Inflammatory macrophage treated with lipopolysaccharide for 4 hours (primary cell): Measurements from ENCODE around the gene ITGB1.
"Not testable (repeated sequence)": the region's sequence is repeated elsewhere in the genome, so short reads cannot be mapped to it uniquely, and the experiment has no call there.

Experiments used
- DNase-seq: peaks from one replicate; pipeline ENCODE4 v3.0.0-alpha.2; 2020

ITGB1 gene

DNA sequence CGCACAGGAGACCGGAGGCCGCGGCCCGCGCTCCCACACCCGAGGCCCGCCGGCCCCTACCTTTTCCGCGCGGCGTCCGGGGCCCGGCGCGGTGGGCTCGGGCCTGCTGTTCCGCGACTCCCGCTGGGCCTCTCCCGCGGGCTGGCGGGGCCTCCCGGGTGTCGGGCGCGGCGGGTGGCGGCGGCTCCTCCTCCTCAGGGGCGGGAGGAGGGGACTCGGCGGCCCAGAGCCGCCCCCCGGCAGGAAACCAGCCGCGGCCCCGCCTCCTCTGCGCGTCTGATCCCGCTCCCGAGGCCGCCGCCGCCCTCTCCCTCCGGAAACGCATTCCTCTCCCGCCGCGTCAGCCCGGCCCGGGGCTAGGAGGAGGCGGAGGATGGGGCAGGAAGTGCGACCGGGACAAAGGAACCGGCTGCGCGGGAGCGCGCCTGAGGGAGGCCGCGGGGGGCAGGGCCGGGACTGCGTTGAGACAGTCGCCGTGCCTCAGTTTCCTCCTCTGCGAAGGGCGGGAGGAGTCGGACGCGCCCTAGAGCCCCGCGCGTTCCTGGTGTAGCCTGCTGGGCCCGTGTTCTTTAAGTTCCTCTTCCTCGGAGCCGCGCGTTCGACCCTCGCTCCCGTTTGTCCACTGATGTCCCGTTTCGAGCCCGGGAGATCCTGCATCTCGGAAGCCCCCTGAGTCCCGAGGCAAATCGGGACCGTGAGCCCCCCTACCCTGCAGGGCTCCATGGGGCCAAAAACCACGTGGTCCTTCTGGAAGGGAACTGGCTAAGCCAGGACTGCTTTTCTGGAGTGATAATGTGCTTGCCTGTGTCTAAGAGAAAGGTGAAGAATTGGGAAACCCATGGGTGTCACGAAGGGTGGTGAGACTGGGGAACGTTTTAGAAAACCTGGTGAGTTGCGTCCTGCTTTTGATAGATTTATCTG, at the start of gene ITGB1:
ITGB1 (minus strand) TSS at position 146 of the 921 bp plus-strand sequence. CDS start 22,672 bp downstream, outside the sequence.
- DNase-seq = peak; percentile 94

GRCh38 chr10:33006342-33006887, 48.4 kb upstream of the ITGB1 start:
- DNase-seq = no peak

DNA sequence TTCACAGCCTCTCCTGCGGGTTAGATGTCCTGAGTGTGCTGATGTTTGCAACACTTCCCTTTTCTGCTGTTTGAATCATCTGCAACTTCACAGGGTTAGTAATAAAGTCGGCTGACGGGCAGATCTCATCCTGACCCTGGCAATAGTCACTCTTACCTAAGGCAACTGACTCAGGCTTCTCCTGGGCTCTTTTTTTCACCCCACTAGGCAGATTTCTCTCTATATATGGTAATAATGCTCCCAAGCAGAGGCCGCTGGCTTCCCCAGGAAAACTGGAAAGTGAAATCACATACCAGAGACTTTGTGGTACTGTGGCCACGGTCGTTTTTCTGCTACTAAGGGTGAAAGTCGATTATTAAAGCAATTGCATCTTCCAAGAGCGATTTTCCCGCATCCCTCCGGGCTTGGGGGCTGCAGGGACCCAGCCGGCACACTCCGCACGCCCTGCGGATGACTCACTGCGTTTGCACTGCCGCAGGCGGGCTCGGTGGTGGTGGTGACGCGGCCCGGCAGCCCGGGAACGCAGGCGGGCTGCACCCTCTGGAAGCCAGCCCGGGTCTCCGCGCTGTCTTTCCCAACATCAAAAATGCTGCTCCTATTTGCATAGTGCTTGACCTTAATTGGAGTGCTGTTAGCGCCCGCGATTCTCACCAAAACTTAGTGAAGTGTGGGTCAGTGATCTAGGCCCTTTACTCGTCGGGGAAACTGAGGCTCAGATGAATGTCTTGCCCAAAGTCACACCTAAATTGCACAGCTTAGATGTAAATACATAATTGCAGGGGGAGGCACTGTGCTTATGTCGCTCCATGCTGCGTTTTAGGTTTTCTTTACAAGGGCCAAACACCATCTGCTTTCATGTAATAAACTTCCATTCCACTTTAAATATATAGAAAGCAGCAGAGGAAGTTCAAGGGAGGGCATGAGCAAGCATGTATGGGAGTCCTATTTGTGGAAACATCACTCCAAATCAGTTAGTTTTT, 47.6 kb upstream of the ITGB1 start:
- peak; percentile 97 for DNase-seq

DNA sequence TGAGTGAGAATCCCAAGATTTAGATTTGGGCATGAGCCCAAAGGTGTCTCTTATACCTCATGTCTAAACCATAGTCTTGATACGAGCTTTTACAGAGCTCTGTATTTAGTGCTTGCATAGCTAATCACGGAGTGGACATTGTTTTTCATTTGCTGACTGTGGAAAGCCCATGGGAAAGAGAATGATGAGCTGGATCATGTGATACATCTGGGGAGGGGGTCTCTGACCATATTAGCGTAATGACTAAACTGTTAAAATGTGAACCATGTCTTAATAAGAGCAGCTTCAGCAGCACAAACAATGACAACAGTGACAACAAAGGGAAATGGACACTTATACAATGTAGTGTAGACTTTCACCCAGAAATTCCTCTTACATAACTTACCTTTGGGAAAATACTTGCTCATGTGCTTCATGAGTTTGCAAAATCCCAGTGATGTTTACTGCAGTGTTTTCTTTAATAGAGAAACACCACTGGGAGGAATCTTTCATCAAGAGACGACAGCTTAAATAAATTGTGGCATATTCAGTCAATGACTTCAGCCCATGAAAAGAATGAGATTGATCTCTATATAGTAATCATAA, 44.0 kb upstream of the ITGB1 start:
- DNase-seq = peak; percentile 31

DNA sequence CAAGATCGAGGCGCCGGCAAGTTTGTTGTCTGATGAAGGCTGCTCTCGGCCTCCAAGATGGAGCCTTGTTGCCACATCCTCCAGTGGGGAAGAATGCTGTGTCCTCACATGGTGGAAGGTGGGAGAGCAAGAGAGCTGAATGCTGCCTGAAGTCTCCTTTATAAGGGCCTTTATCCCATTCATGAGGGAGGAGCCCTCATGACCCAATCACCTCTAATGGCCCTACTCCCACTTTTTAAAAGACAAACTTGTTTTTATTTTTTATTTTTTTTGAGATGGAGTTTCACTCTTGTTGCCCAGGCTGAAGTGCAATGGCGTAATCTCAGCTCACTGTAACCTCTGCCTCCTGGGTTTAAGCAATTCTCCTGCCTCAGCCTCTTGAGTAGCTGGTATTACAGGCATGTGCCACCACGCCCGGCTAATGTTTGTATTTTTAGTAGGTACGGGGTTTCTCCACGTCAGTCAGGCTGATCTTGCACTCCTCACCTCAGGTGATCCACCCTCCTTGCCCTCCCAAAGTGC, 40.1 kb upstream of the ITGB1 start:
- not testable (repeated sequence) for DNase-seq

DNA sequence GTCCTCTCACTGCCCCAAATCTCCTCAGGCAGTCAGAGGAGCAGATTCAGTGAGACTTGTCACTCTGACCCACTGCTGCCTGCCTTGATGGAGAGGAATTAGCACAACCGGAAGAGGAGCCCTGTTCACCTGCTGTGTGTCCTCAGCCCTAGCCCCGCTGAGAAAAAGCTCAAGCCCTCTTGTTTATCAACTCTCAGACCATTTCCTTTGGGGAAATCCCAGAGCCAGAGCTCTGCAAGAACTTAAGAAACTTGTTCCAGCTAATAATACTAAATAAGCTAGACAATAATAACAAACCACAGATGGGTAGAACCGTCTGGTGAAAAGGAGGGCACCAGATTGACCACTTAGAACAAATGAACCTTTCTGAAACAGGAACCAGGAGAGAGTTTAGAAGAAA, 37.7 kb upstream of the ITGB1 start:
- DNase-seq = no peak

DNA sequence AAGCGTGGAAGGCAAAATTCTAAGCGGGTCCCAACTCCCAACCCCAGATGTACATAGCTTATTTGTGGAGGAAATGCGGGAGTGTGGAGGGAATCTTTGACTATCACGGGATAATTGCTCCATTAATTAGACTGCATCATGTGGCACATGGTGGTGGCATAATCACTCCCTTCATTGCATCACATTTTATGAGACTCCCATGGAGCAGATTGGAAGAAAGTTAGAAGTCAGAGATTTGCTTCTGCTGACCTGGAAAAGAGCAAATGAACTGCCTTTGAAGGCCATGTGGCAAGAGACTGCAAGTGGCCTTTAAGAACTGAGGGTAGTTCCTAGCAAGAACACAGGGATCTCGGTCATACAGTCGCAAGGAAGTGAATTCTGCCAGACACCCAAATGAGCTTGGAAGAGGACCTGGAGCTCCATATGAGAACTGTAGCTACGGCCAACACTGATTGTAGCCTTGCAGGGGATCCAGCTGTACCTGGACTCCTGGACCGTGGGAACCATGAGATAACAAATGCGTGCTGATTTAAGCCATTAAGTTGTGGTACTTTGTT, 37.1 kb upstream of the ITGB1 start:
- DNase-seq = no peak

DNA sequence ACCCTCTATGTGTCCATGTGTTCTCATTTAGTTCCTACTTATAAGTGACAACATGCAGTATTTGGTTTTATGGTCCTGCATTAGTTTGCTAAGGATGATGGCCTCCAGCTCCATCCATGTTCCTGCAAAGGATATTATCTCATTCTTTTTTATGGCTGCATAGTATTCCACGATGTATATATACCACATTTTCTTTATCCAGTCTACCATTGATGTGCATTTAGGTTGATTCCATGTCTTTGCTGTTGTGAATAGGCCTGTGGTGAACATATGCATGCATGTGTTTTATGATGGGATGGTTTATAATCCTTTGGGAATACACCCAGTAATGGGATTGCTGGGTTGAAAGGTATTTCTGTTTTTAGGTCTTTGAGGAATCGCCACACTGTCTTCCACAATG, 36.6 kb upstream of the ITGB1 start:
- not testable (repeated sequence) for DNase-seq

GRCh38 chr10:32992310-32992709, 34.3 kb upstream of the ITGB1 start:
- not testable (repeated sequence) for DNase-seq

DNA sequence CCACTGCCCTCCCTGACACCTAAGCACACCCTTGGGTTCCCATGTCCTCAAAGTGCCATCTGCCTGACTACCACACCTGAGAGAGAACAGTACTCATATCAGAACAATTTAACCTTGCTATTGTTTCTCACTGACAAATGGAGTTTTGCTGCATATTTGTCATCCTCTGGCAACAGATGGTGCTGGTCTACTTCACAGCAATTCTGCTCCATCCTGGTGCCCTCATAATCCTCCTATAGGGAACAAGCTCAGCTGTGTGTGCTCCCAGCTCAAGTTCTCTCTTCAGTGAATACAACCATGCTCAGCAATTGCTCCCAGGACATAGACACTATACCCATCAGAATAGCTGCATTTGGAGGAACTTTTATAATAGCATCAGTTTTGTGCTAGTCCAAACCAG, 32.8 kb upstream of the ITGB1 start:
- DNase-seq = no peak

DNA sequence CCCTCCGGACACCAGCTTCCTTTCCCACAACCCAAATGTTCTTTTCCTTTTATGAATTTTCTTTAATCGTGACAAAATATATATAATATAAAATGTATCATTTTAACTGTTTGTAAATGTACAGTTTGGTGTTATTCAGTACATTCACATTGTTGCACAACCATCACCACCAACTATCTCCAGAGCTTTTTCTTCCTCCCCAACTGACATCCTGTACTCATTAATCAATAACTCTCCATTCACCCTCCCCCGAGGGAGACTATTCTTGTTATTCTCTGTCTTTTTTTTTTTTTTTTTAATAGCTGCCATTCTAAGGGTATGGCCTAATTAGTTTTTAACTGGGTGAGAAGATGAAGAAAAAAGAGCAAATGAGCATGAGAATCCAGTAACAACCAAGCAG, 30.6 kb upstream of the ITGB1 start:
- no peak for DNase-seq

GRCh38 chr10:32987172-32987571, 29.1 kb upstream of the ITGB1 start:
- no peak for DNase-seq

DNA sequence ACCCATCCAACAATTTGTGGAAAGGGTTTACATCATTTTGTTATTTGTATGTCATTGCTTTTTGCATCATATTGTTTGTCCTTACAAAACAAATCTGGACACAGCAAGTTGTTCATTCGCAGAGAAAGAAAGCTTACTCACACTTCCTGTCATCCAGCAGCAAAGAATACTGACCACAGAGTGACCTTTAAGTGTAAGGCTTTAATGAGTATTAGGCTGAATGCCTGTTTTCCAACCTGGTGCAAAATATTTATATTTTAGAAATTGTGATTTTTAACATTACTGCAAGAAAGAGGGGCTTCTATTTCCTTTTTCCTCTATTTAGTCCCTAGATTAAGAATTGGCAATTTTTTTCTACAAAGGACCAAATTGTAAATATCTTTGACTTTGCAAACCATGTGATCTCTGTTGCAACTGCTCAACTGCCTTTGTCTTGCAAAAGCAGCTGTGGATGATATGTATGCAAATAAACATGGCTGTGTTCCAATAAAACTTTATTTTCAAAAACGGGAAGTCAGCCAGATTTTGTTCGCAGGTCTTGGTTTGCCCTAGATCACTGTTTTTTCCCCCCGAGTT, 27.8 kb upstream of the ITGB1 start:
- peak; percentile 96 for DNase-seq

- no peak for DNase-seq
Observed at GRCh38 chr10:32985341-32985764, 27.3 kb upstream of the ITGB1 start.

- peak; percentile 42 for DNase-seq
Observed at GRCh38 chr10:32984003-32984600, 26.1 kb upstream of the ITGB1 start.

DNA sequence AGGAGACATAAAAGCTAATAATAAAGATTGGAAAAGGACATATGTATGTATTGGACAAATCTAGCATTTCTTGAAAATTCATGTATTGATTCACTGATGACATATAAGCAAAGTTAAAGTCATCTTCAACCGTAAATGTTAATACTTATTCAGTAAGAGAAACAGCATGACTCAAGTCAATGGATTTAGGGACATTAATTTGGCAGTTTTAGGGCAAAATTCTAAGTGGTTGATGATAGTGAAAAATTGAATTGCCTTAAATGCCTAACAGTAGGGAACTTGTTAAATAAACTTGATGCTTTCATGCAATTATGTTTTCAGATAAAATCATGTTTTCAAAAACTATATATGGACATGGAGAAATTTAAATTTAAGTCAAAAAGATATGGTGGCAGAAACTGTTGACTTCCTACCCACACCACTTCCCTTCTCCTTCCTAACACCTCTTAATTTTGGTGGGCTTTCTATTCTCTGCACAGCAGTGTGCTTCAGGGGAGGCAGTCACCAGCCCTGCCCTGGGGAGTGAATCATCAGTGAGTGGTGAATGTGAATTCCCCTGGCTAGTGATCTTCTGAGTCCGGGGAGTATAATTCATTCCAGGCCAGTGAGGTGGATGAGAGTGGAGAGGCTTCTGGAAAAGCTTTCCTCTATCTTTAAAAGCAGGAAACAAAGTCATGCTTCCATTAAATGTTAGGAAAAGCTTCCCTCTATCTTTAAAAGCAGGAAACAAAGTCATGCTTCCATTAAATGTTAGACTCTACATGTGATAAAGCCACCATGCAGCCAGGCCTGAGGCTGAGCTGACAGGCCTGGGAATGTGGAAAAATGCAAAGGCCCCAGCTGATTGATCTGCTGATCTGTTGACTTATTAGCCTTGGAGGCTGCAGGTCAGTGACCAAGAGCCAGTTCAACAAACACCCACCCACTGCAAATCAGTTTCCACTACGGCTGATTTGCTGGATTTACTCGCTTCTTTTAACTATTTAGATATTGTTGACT, 25.2 kb upstream of the ITGB1 start:
- DNase-seq = peak; percentile 73

DNA sequence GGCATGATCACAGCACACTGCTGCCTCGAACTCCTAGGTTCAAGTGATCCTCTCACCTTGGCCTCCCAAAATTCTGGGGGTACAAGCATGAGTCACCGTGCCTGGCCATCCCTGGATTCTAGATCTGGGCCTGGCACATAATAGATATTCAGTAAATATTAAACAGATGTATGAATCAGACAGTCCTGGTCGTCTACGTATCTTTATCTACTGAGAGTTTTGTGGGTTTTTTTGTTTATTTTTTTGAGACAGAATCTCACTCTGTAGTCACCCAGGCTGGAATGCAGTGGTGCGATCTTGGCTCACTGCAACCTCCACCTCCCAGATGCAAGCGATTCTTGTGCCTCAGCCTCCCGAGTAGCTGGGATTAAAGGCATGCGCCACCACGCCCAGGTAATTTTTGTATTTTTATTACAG, 24.3 kb upstream of the ITGB1 start:
- DNase-seq = no peak

- no peak for DNase-seq
Observed at GRCh38 chr10:32981760-32982159, 23.7 kb upstream of the ITGB1 start.

DNA sequence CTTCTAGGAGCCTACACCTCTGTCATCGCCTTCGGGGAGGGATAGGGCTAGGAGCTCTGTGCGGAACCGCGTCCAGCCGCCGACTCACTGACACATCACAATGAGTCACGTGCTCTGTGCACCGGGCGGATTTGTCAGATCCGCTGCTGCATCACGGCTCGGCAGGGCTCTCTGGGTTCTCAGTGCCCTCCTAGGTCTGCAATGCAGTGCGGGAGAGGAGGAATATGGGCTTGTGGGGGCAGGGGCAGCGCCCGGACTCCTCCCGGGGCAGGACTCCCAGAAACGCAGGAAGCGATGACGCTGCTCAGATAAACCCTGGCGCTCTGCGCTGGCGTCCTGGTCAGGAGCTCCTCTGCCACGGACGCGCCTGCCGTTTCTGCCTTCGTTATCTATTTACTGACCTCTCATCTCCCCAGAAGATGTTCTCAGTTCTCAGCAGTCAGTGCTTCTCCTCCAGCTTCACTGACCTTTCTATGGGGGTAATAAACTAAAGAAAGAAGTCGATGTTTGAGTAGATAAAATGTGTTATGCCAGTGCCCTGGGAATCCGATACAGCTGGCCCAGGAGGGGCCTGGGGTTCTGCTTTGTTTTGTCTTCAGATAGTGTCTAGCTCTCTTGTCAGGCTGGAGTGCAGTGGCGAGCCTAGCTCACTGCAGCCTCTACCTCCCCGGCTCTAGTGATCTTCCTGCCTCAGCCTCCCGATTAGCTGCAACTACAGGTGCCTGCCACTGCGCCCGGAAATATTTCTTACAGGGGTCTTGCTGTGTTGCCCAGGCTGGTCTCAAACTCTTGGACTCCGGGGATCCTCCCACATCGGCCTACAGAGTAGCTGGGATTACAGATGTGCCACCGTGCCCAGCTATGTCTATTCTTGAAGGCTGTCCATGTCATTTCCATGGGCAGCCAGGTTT, 22.8 kb upstream of the ITGB1 start:
- DNase-seq = peak; percentile 92
